GM06990 (cell line): ENCODE results near the gene KRT5.

Experiments used
- DNase-seq: peaks from one replicate; pipeline ENCODE4 v3.0.0-alpha.2; 2011; ENCODE audit not compliant: insufficient read length; ENCODE audit errors: extremely low read depth
- H3K27me3 ChIP-seq: replicated peaks from 2 replicates; pipeline ENCODE4 v1.6.0; 2011; ENCODE audit warnings: low read length; ENCODE audit not compliant: control insufficient read depth, insufficient read depth
- H3K36me3 ChIP-seq: 2 replicates; pipeline ENCODE4 v1.5.1; 2011; ENCODE audit warnings: low read length; ENCODE audit not compliant: control insufficient read depth, insufficient read depth
- H3K4me3 ChIP-seq: replicated peaks from 2 replicates; pipeline ENCODE4 v1.5.1; 2011; ENCODE audit warnings: low read depth, mild to moderate bottlenecking, control low read depth, low read length
- TF ChIP-seq, protein P1 (sequence below): IDR thresholded peaks from 2 replicates; pipeline ENCODE4 v1.5.1; 2011; ENCODE audit warnings: low read length, control low read depth, mild to moderate bottlenecking, inconsistent platforms; ENCODE audit not compliant: insufficient read depth, poor library complexity, severe bottlenecking

KRT5 gene

DNA sequence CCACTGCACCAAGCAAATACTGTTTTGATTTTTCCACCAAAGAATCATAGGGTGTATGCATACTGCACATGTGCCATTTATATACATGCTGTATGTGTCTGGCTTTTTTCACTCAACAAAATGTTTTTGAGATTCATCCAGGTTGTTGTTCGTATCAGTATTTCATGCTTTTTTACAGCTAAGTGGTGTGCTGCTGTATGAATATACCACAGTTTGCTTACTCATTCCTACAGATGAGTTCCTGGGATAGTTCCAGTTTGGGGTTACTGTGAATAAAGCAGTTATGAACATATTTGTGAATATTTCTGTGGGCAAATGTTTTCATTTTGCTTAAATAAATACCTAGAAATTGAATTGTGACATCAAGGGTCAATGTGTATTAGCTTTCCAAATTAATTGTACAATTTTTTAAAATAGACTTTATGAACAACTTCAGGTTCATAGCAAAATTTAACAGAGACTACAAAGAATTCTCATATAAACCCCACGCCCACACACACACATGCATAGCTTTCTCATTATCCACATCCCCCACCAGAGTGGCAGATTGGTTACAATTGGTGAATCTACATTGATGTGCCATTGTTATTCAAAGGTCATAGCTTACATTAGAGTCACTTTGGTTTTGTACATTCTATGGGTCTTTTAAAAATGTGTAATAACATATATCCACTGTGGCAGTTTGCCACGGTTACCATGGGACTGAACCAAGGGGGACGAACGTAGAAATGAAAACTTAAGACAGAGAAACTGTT lies 20.2 kb downstream of the KRT5 start:
- H3K36me3 ChIP-seq, result no peaks in the 10 kb centered on the region
- no peak for DNase-seq
- TF ChIP-seq, protein P1, sequence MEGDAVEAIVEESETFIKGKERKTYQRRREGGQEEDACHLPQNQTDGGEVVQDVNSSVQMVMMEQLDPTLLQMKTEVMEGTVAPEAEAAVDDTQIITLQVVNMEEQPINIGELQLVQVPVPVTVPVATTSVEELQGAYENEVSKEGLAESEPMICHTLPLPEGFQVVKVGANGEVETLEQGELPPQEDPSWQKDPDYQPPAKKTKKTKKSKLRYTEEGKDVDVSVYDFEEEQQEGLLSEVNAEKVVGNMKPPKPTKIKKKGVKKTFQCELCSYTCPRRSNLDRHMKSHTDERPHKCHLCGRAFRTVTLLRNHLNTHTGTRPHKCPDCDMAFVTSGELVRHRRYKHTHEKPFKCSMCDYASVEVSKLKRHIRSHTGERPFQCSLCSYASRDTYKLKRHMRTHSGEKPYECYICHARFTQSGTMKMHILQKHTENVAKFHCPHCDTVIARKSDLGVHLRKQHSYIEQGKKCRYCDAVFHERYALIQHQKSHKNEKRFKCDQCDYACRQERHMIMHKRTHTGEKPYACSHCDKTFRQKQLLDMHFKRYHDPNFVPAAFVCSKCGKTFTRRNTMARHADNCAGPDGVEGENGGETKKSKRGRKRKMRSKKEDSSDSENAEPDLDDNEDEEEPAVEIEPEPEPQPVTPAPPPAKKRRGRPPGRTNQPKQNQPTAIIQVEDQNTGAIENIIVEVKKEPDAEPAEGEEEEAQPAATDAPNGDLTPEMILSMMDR, result no peak
- peaks cover 2% of the 10 kb centered on the region; the same call in 1 of the 2 replicates for H3K27me3 ChIP-seq
- H3K4me3 ChIP-seq, result no peak overlapping the region

DNA sequence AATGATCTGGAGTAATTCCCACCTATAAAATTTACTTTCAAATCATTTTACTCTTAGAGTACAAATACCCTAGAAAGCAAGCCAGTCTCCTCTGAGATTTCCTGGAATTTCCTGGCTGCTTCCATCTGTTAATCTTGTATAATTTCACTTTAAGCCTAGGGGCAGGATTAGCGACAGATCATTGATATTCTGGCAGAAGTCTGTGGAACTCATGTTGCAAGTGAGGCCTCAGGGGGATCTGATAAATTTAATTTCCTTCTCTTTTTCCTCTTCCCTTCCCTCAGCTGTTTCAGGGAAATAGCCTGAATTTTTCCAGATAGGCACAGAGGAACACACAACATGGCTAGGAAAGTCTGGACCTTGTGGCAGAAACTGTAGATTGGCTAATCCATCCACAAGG lies 21.2 kb downstream of the KRT5 start:
- peaks cover 2% of the 10 kb centered on the region for H3K27me3 ChIP-seq
- no peaks in the 10 kb centered on the region for H3K36me3 ChIP-seq
- TF ChIP-seq, protein P1, result no peak
- no peak for DNase-seq
- H3K4me3 ChIP-seq, result no peak overlapping the region

DNA sequence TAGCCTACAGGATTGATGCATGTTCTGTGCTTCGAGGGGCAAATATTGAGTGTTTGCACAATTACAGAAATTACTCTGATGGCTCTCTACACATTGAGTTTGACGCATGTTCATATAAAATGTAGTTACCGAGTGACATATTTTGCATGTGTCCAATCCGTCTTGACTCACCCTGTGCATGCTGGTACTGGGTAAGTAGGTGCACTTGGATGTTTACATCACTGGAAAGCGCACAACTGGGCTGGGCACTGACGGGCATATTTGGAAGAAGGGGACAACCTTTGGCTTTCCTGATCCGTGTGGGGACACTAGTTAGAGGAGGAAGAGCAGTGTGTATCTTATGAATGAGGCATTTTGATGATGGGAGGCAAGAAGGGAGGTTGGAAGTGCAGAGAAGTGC lies 22.2 kb downstream of the KRT5 start:
- DNase-seq, result no peak
- H3K36me3 ChIP-seq, result no peaks in the 10 kb centered on the region
- TF ChIP-seq, protein P1, result no peak
- H3K4me3 ChIP-seq, result no peak overlapping the region
- peaks cover 2% of the 10 kb centered on the region for H3K27me3 ChIP-seq

DNA sequence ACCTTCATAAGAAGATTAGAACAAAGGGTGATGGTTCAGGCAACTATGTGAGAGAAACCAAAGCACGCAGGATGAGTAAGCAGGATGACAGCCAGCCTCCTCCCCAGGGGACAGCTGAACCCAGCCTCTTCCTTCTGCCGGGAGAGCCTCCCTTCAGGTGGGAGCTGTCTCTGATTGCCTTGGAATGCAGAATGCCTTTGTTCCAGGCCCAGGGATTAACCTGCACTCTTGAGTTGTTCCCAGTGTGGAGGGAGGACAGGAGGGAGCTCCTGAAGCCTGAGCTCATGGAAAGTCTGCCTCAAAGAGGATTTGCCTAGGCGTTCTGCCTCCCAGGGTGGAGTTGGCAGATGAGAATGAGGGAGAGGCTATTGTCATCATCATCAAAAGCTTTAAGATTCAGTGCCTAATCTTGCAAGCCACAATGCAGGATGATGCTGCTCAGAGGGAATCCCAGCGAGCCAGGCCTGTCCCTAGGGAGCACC lies 23.6 kb downstream of the KRT5 start:
- Histone ChIP-seq H3K4me3 (no peak overlapping the region), H3K27me3 (peaks cover 2% of the 10 kb centered on the region), H3K36me3 (no peaks in the 10 kb centered on the region)
- TF ChIP-seq, protein P1, result no peak
- no peak for DNase-seq

DNA sequence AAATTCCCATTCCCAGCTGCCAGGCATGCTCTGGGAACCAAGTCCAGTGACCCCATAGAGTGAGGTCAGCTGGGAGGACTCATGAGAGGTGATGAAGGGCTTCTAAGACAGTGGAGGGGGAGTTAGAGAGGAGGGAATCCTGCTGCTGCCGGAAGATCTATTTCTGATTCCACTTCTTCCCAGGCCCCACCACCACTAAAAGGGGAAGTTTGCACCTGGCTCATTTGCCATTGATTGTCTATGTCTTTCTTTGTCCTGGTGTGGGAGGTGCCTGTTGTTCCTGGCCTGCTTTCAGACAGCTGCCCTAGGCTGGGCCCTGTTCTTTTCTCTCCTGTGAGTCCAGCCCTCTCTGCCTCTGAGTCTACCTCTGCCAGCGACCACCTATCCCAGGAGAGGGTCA lies 24.1 kb downstream of the KRT5 start:
- no peaks in the 10 kb centered on the region for H3K36me3 ChIP-seq
- H3K27me3 ChIP-seq, result peaks cover 2% of the 10 kb centered on the region
- no peak for DNase-seq
- H3K4me3 ChIP-seq, result no peak overlapping the region
- TF ChIP-seq, protein P1, result no peak
